HepG2 (cell line): ENCODE results near the gene TMEM250. TPM values are rescaled to one million over a fixed set of nuclear protein-coding genes. Genes with fewer than 3 reads are reported as not detected.
A peak's percentile ranks its signal among the peaks of the same experiment; 100 is the strongest.

Source experiments
- AGO2 ChIP-seq: fragments of 200-400 bp; formaldehyde crosslinking; optimal IDR thresholded peaks from 2 replicates; pipeline ENCODE3; 2017; ENCODE audit warnings: mild to moderate bottlenecking, low read depth, low read length, moderate library complexity
- BORCS8-MEF2B ChIP-seq: sonication (generic); formaldehyde crosslinking; IDR thresholded peaks from 2 replicates; pipeline ENCODE4 v1.8.0; 2022; ENCODE audit warnings: mild to moderate bottlenecking, missing genetic modification reagents
- CBFB ChIP-seq: sonication (generic); formaldehyde crosslinking; IDR thresholded peaks from 2 replicates; pipeline ENCODE4 v1.4.0; 2020; ENCODE audit warnings: missing genetic modification reagents
- CHD4 ChIP-seq: fragments of 200-600 bp; sonication (generic); IDR thresholded peaks from 2 replicates; pipeline ENCODE4 v1.7.0; 2017; ENCODE audit warnings: mild to moderate bottlenecking, low read length, borderline replicate concordance
- FOSL2 ChIP-seq: sonication (generic); formaldehyde crosslinking; IDR thresholded peaks from 2 replicates; pipeline ENCODE4 v1.4.0; 2020; ENCODE audit warnings: missing genetic modification reagents
- HES4 ChIP-seq: sonication (generic); formaldehyde crosslinking; IDR thresholded peaks from 2 replicates; pipeline ENCODE4 v1.9.0; 2021; ENCODE audit warnings: mild to moderate bottlenecking, missing genetic modification reagents, borderline replicate concordance
- HOXD1 ChIP-seq: sonication (generic); formaldehyde crosslinking; IDR thresholded peaks from 2 replicates; pipeline ENCODE4 v1.5.0; 2020; ENCODE audit warnings: missing genetic modification reagents
- IKZF1 ChIP-seq: fragments of 450-650 bp; IDR thresholded peaks from 2 replicates; pipeline ENCODE4 v1.7.1; 2016
- MTF1 ChIP-seq: sonication (generic); formaldehyde crosslinking; IDR thresholded peaks from 2 replicates; pipeline ENCODE4 v1.5.0; 2020; ENCODE audit warnings: missing genetic modification reagents
- NFIB ChIP-seq: sonication (generic); formaldehyde crosslinking; IDR thresholded peaks from 2 replicates; pipeline ENCODE4 v1.9.0; 2021; ENCODE audit warnings: missing genetic modification reagents, mild to moderate bottlenecking, borderline replicate concordance
- PTBP1 ChIP-seq: fragments of 200-400 bp; formaldehyde crosslinking; IDR thresholded peaks from 2 replicates; pipeline ENCODE4 v1.6.1; 2018; ENCODE audit warnings: low read length, low read depth; ENCODE audit not compliant: poor library complexity, severe bottlenecking
- RAD21 ChIP-seq: fragments of 450-650 bp; formaldehyde crosslinking; IDR thresholded peaks from 2 replicates; pipeline ENCODE4 v1.5.0; 2020; ENCODE audit warnings: mild to moderate bottlenecking
- TAF1 ChIP-seq: sonication (generic); formaldehyde crosslinking; IDR thresholded peaks from 2 replicates; pipeline ENCODE4 v1.4.0; 2020; ENCODE audit warnings: missing genetic modification reagents
- ZFX ChIP-seq: sonication (generic); formaldehyde crosslinking; IDR thresholded peaks from 2 replicates; pipeline ENCODE4 v1.4.0; 2020; ENCODE audit warnings: mild to moderate bottlenecking, low read depth, missing genetic modification reagents, moderate library complexity
- ZNF251 ChIP-seq: sonication (generic); formaldehyde crosslinking; IDR thresholded peaks from 2 replicates; pipeline ENCODE4 v1.9.0; 2021; ENCODE audit warnings: mild to moderate bottlenecking, missing genetic modification reagents
- ZNF274 ChIP-seq: sonication (generic); formaldehyde crosslinking; IDR thresholded peaks from 2 replicates; pipeline ENCODE4 v1.5.1; 2020; ENCODE audit warnings: mild to moderate bottlenecking, missing genetic modification reagents
- ZNF331 ChIP-seq: sonication (generic); formaldehyde crosslinking; IDR thresholded peaks from 2 replicates; pipeline ENCODE4 v1.4.0; 2020; ENCODE audit warnings: missing genetic modification reagents
- ZNF382 ChIP-seq: sonication (generic); formaldehyde crosslinking; IDR thresholded peaks from 2 replicates; pipeline ENCODE4 v1.5.0; 2020; ENCODE audit warnings: missing genetic modification reagents, mild to moderate bottlenecking, borderline replicate concordance
- ZNF570 ChIP-seq: sonication (generic); formaldehyde crosslinking; IDR thresholded peaks from 2 replicates; pipeline ENCODE4 v1.4.0; 2020; ENCODE audit warnings: mild to moderate bottlenecking, missing genetic modification reagents, borderline replicate concordance
- ZNF724P ChIP-seq: sonication (generic); formaldehyde crosslinking; IDR thresholded peaks from 2 replicates; pipeline ENCODE4 v1.8.0; 2022; ENCODE audit warnings: missing genetic modification reagents, borderline replicate concordance
- ZNF761 ChIP-seq: sonication (generic); formaldehyde crosslinking; conservative IDR thresholded peaks from 2 replicates; pipeline ENCODE4 v1.4.0; 2020; ENCODE audit warnings: mild to moderate bottlenecking, missing genetic modification reagents
- ZNF792 ChIP-seq: IDR thresholded peaks from 2 replicates; pipeline ENCODE4 v1.6.1; 2016
- polyA plus RNA-seq, 8 experiments: library from polyadenylated mRNA; depleted of rRNA in 3 of 8; stranded (reverse) in 7 of 8; unstranded in 1 of 8; fragments of >200 nt; fragmentation: Illumina TruSeq in 4 of 8; extraction: Trizol in 4 of 8; gene quantifications; 2 replicates each; pipeline versions ENCODE4 v1.2.1 to v1.2.3, GENCODE V29; 2011 to 2016; ENCODE audit warnings: low read depth in 4 of 8, missing spikeins in 1 of 8, mixed read lengths in 1 of 8; ENCODE audit not compliant: insufficient read depth in 1 of 8
- total RNA-seq, 5 experiments: library from RNA; depleted of rRNA; stranded (reverse); fragments of >200 nt; fragmentation: Illumina TruSeq; extraction: Trizol; gene quantifications; 2 replicates each; pipeline ENCODE4 v1.2.3, GENCODE V29; 2016; ENCODE audit warnings: low read depth in 1 of 5
- TF ChIP-seq, protein P1 (sequence below): sonication (generic); formaldehyde crosslinking; IDR thresholded peaks from 2 replicates; pipeline ENCODE4 v1.5.0; 2020; ENCODE audit warnings: mild to moderate bottlenecking, missing genetic modification reagents
- TF ChIP-seq, protein P2 (sequence below): sonication (generic); formaldehyde crosslinking; IDR thresholded peaks from 2 replicates; pipeline ENCODE4 v1.5.0; 2020; ENCODE audit warnings: mild to moderate bottlenecking, low read depth, missing genetic modification reagents, borderline replicate concordance
- TF ChIP-seq, protein P3 (sequence below), 2 experiments: IDR thresholded peaks; 2 replicates each; pipeline ENCODE4 v1.6.1; 2011 to 2012; ENCODE audit warnings: low read length in 2 of 2, borderline replicate concordance in 1 of 2, low read depth in 1 of 2, mild to moderate bottlenecking in 1 of 2, moderate library complexity in 1 of 2

The TMEM250 gene
- total and polyA plus RNA-seq, 2 of the 13 experiments (the other 11 are each of a cell fraction or from before 2014, with no cell fraction given) = 5.5 to 13.9 TPM

DNA sequence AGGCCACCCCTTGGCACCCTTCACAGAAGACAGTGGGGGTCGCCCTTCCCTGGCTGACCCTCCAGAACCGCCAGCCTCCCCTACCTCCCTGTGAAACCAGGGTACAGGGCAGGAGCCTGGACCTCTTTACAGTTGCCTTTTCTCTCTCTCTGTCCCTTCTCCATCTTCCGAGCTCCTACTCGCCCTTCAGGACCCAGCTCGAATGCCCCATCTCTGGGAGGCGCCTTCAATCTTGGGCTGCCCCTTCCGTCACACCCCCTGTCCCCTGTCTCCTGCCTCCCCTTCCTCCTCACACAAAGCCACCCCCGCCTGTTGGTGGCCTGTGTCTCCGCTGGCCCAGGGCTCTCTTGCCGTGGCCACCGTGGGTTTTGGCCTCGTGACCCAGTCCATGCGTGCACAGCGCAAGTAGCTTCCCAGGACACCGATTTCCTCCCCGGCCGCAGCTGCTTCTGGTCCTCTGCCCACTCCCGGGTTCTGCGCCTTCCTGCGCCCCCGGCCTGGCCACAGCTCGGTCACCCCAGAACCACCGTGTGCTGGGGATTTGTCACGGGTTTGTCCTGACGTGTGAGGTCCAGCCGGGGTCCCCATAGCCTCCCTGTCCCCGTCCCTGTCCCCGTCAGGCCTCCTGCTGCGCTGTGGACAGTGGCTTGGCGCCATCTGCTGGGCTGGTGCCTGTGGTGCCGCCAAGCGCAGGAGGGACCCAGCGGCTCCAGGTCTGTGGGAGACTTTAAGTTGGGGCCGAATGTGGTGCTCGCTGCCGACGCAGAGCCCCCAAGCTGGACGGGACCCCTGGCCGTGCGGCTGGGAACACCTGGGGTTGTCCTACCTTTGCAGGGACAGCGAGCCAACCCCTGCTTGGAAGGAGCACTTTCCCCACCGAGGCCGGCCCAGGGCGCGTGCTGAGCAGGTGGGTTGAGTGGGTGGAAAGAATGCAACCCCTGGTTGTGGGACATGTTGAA, 4.0 kb upstream of the TMEM250 start (continued):
- TF ChIP-seq, protein P1, sequence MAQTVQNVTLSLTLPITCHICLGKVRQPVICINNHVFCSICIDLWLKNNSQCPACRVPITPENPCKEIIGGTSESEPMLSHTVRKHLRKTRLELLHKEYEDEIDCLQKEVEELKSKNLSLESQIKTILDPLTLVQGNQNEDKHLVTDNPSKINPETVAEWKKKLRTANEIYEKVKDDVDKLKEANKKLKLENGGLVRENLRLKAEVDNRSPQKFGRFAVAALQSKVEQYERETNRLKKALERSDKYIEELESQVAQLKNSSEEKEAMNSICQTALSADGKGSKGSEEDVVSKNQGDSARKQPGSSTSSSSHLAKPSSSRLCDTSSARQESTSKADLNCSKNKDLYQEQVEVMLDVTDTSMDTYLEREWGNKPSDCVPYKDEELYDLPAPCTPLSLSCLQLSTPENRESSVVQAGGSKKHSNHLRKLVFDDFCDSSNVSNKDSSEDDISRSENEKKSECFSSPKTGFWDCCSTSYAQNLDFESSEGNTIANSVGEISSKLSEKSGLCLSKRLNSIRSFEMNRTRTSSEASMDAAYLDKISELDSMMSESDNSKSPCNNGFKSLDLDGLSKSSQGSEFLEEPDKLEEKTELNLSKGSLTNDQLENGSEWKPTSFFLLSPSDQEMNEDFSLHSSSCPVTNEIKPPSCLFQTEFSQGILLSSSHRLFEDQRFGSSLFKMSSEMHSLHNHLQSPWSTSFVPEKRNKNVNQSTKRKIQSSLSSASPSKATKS (CRISPR knock-in tag) = no peak
- TF ChIP-seq HOXD1 (CRISPR knock-in tag) (no peak), FOSL2 (CRISPR knock-in tag) (0 out of 2 replicates have a peak, but pooled peaks have one; percentile 25), MTF1 (CRISPR knock-in tag) (no peak), TAF1 (CRISPR knock-in tag) (0 out of 2 replicates have a peak, but pooled peaks have one; percentile 25), NFIB (CRISPR knock-in tag) (no peak), ZNF724P (CRISPR knock-in tag) (no peak), IKZF1 (no peak), ZNF792 (CRISPR knock-in tag) (no peak), ZNF331 (CRISPR knock-in tag) (0 out of 2 replicates have a peak, but pooled peaks have one; percentile 13), BORCS8-MEF2B (CRISPR knock-in tag) (no peak; the same call in 1 of the 2 replicates), ZNF570 (CRISPR knock-in tag) (no peak), CBFB (CRISPR knock-in tag) (0 out of 2 replicates have a peak, but pooled peaks have one; percentile 50), PTBP1 (peak; percentile 1), ZNF382 (CRISPR knock-in tag) (no peak), ZNF274 (CRISPR knock-in tag) (peak; percentile 80; the same call in 1 of the 2 replicates), HES4 (CRISPR knock-in tag) (no peak), AGO2 (peak; percentile 60), ZNF761 (no peak), RAD21 (CRISPR knock-in tag) (peak; percentile 99), CHD4 (no peak), ZFX (CRISPR knock-in tag) (peak; percentile 47; the same call in 1 of the 2 replicates), ZNF251 (CRISPR knock-in tag) (no peak)
- TF ChIP-seq, protein P2, sequence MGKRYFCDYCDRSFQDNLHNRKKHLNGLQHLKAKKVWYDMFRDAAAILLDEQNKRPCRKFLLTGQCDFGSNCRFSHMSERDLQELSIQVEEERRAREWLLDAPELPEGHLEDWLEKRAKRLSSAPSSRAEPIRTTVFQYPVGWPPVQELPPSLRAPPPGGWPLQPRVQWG (CRISPR knock-in tag) = no peak
- TF ChIP-seq, protein P3, sequence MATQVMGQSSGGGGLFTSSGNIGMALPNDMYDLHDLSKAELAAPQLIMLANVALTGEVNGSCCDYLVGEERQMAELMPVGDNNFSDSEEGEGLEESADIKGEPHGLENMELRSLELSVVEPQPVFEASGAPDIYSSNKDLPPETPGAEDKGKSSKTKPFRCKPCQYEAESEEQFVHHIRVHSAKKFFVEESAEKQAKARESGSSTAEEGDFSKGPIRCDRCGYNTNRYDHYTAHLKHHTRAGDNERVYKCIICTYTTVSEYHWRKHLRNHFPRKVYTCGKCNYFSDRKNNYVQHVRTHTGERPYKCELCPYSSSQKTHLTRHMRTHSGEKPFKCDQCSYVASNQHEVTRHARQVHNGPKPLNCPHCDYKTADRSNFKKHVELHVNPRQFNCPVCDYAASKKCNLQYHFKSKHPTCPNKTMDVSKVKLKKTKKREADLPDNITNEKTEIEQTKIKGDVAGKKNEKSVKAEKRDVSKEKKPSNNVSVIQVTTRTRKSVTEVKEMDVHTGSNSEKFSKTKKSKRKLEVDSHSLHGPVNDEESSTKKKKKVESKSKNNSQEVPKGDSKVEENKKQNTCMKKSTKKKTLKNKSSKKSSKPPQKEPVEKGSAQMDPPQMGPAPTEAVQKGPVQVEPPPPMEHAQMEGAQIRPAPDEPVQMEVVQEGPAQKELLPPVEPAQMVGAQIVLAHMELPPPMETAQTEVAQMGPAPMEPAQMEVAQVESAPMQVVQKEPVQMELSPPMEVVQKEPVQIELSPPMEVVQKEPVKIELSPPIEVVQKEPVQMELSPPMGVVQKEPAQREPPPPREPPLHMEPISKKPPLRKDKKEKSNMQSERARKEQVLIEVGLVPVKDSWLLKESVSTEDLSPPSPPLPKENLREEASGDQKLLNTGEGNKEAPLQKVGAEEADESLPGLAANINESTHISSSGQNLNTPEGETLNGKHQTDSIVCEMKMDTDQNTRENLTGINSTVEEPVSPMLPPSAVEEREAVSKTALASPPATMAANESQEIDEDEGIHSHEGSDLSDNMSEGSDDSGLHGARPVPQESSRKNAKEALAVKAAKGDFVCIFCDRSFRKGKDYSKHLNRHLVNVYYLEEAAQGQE (IDR thresholded peaks at IDR 0.05; ENCODE audit: borderline replicate concordance in 1 of 2, low read depth in 1 of 2, low read length in 2 of 2) = no peak
